OCI-LY1 (cell line): ENCODE measurements around the gene METTL26.

Source experiments
- CTCF ChIP-seq: fragments of 200-600 bp; sonication (generic), shearing (Covaris generic); IDR thresholded peaks from 2 replicates; pipeline ENCODE4 v1.5.1; 2017; ENCODE audit warnings: mild to moderate bottlenecking, antibody characterized with exemption, low read length, moderate library complexity, mixed read lengths
- EZH2 ChIP-seq: fragments of 200-600 bp; sonication (generic), shearing (Covaris generic); IDR thresholded peaks from 2 replicates; pipeline ENCODE4 v1.8.0; 2017; ENCODE audit warnings: borderline replicate concordance, mixed run types, mild to moderate bottlenecking, antibody characterized with exemption, low read length, moderate library complexity, mixed read lengths

DNA sequence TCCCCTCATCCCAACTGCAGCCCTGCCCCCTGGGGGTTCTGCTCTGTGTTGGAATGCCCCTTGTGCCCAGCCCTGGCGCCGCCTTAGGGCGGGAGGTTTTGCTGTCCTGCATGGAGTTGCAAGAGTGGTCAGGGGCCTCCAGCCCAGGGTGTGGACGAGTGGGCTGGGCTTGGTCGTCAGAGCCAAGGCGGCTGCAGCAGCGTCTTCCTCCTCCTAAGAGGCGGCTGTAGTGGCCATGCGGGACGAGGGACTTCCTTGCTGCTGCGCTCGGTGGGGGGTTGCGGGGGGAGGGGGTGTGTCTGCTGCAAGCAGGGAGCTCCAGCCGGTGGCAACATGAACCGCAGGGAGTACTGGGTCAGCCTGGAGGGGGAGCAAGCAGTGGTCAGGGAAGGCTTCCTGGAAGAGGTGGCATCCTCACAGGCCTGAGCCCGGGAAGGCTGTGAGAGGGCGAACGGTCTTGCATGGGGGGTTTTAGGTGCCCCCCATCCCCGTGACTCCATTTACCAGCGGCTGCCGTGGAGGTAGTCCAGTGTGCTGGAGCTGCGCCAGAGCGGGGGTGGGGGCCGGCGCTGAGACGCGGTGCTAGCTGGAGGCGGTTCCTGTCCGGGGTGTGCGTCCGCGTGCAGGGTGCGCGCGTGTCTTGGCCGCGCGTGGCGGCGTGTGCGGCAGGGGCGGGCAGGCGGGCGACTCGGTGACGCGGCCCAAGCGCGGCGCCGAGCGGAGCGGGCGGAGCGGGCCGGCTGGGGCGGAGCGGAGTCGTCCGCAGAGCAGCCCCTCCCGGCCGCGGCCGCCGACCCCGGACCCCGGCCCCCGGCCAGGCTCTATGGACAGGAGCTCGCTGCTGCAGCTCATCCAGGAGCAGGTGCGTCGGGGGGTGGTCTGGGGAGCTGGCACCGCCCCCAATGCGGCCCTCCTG is 39.1 kb upstream of the METTL26 start, which contains the start of gene RHBDL1:
- TF ChIP-seq CTCF (no peak), EZH2 (no peak)
